Activated CD4-positive, CD25-positive, alpha-beta regulatory T cell treated with anti-CD3 and anti-CD28 coated beads, Interleukin-2, amount 50 U/mL, for 24 hours (primary cell): Measurements from ENCODE around the gene CELSR2.

Source experiments
- ATAC-seq, 2 donors: fragments of 150-1000 bp; cut with Tn5 transposase; one replicate each; pipeline ENCODE4 v1.10.0; 2021; ENCODE audit warnings: mild to moderate bottlenecking in 1 of 2, moderate library complexity in 1 of 2

The CELSR2 gene

DNA sequence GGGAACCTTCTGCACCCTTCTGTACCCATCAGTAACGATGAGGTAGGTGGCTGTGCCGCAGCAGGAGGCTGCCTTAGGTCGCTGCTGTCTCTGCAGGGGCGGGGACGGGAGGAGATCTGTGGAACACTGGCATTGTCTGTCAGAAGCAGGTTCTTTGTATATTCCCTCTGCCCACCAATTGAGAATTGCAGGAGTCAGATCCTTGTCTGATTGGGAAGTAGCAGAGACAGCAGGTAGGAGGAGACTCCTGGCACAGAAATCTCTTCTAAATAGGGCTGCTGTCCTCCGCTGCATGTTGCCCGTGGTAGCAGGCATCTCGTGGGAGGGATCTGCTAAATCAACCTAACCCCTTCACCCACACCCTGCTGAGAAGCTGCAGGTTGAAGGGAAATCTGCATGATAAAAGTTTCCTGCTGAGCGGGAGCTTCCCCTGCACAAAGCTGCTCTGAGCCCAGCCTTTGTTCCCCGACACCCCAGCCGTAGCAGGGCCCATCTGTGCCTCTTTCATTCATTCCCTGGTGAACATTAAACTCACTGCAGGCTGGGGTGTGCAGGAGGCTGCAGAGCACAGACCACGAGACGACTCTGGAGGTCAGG is 19.7 kb upstream of the CELSR2 start:
- no peak for ATAC-seq

- ATAC-seq, result no peak
Observed at GRCh38 chr1:109231066-109231465, 18.3 kb upstream of the CELSR2 start.

GRCh38 chr1:109235137-109235536 is 14.2 kb upstream of the CELSR2 start:
- no peak for ATAC-seq

GRCh38 chr1:109237512-109237911 is 11.8 kb upstream of the CELSR2 start:
- ATAC-seq, result no peak

GRCh38 chr1:109238382-109238781 is 11.0 kb upstream of the CELSR2 start:
- no peak for ATAC-seq

DNA sequence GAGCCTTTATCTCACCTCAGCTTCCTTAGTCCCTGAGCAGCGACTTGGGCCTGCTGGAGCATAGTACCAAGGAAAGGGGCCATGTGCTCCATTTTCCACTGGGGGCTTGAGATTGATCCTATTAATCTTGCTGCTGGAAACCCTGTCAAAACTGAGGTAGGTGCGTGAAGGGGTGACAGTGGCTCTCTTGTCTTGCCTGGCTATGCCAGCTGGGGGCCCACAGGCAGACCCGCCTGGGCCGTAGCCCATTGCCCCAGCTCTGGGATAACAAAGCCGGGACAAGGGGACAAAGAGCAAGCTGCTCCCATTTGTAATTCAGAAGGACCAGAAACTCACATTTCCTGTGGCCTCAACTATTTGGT is 10.3 kb upstream of the CELSR2 start:
- no peak for ATAC-seq

DNA sequence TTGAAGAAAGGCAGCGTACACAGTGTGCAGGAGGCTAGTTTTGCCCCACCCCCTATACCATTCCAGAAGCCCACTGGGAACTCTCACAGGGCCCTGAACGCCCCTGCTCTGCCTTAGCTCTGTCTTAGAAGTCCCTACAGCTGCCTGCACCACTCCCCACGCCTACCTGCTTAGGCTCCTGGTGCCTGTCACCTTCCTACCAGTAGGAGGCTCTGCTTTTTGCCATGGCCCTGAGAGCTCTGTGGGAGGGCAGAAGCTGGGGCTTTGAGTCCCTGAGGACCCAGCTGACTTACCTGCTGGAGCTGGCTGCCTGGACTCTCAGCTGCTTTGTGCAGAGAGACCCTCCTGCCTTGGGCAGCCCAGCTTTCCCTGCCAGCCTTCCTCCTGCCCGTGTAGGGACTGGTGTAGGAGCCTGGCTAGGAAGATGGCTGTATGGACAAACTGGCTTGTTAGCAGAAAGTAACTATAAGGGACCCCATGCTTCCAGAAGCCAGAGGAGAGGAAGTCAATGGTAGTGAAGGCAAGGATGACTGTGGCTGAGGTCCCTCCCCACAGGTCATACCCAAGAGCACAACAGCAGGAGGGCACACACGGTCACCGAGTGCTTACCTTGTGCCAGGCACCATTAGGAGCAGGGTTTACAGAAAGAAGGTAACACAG is 9.8 kb upstream of the CELSR2 start:
- ATAC-seq, result peak; percentile 62 to 65

GRCh38 chr1:109240158-109241152 is 8.9 kb upstream of the CELSR2 start:
- peak; percentile 3 to 32 for ATAC-seq

DNA sequence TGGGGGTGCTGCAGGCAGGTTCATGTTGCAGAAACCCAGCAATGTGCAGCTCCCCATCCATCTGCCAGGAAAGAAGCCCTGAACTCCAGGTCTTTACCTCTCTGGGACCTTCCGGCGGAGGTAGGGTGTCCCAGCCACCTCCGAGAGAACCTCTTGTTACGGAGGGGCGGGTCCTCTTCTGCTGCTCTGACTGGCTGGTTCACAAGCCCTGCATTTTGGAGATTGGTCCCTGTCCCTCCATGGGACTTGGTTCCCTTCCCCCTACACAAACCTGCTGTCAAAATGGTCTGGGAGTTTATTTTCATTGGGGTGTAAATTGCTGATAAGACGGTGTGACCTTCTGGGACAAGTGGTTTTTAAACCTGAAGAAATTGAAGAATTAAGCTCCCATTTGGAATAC is 8.0 kb upstream of the CELSR2 start:
- peak in 1 of 2 donors; percentile 19 for ATAC-seq

DNA sequence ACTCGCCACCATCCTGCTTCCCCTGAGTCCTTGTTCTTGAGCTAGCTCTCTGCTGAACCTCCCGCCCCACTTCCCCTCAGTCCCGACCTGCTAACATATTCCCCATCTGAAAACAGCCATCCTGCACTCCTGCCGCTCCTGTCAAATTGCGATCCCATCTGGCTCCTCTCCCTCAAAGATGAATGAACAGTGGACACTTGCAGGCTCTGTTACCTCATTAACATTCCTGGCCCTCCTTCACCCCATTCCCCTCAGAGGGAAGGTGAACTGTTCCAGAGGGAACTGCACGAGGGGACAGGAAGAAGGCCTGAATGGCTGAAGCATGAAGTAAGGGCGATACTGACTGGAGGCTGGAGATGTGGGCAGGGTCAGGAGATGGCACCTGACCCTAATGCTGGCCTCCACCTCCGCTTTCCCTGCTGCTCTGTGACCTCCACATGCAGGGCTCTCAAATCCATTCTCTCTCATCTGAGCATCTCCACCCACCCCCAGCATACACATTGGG is 7.4 kb upstream of the CELSR2 start:
- no peak for ATAC-seq

DNA sequence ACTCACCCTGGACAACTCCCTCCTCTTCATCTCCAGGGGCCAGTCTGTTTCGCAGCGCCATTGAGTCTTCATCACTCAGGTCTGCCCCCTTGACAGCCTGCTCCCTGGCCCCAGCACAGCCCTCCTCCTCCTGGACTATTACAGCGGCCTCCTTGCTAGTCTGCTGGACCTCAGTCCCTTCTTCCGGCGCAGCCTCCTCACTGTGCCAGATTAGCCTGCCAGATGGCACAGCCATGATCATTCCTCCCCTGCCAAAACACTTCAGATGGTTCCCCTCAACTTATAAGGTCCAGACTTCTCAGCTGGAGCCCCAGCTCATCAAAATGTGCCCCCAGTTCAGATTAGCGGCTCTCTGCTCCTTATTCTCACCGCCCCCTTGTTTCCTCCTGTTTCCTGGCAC is 7.0 kb upstream of the CELSR2 start:
- ATAC-seq, result no peak

GRCh38 chr1:109243221-109243620 is 6.1 kb upstream of the CELSR2 start:
- ATAC-seq, result no peak

GRCh38 chr1:109243860-109244552 is 5.3 kb upstream of the CELSR2 start:
- ATAC-seq, result no peak

DNA sequence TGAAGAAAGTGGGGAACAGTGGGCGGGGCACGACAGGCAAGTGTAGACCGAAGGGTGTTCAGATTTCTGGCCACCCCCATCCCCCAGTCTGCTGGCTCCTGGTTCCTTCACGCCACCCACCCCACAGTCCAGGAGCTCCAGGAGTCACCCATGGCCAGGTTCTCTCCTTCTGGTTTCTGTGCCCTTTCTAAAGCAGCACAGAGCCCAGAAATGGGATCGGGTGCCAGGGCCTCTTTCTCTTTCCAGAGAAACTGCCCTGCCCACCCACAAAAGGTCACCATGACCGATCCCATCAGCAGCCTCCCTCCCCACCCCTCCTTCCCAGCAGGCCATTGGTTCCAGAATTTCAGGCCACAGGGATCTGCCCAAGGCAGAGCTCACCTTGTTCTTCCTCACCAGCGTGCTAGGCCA is 3.2 kb upstream of the CELSR2 start:
- ATAC-seq, result no peak

DNA sequence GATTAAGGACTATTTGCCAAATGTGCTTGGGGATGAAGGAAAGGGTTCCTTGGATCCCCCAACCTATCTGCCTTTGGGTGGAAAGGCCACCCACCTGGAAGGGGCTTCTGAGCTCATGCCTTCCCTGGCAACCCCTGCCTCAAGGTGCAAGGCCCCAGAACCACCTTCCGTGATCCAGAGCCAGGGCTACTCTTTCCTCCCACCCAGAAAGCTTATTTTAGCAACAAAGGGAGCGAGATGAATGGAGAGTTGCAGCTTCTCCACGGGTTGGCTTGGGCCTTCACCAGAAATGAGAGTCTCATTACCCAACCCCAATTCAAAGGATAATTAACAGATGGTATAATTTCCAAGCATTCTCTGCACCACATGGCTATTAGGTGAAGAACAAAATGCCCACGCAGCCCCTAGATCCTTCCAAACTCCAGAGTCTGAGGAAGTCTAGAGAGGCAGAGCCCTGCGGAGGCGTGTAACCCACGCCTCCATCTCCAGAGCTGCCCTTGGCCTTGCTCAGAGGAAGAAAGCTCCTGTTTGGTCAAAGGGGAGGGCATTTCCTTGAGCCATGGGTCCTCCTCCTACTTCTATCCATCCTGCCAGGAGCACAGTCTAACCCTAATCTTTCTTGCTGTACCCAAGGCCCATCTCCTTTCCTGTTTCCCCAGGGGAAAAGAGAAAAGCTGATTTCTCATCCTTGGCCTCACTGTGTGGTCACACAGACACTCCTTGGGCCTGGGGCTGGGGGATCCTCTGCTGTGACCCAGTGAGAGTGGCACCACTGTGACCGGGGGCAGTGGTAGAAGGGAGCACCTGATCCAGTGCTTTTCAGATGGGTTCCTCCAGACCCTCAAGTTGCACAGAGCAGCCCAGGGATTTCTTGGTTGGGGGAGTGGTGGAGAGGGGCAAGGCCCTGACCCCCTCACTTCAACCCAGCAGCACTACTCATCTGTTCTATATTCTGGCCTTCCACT is 1.7 kb upstream of the CELSR2 start:
- ATAC-seq, result no peak

GRCh38 chr1:109248444-109248796 is 919 bp upstream of the CELSR2 start:
- no peak for ATAC-seq

- peak; percentile 33 to 41 for ATAC-seq
Observed at GRCh38 chr1:109249654-109250401, 489 bp downstream of the CELSR2 start.

GRCh38 chr1:109250454-109251276 is 1.3 kb downstream of the CELSR2 start:
- no peak for ATAC-seq

GRCh38 chr1:109251277-109252166 is 2.2 kb downstream of the CELSR2 start:
- no peak for ATAC-seq
